HG03469 (cell line): ENCODE data around the gene MAT2A.
"Not testable (repeated sequence)": the region's sequence is repeated elsewhere in the genome, so short reads cannot be mapped to it uniquely, and the experiment has no call there.

Source experiments
- ATAC-seq: cut with Tn5 transposase; IDR thresholded peaks from one replicate; pipeline ENCODE4 v1.9.1; 2021; ENCODE audit warnings: mild to moderate bottlenecking, moderate library complexity, moderate number of reproducible peaks; ENCODE audit not compliant: unreplicated experiment

The MAT2A gene

GRCh38 chr2:85578243-85579180 is 39.5 kb downstream of the MAT2A start:
- no peak for ATAC-seq

- ATAC-seq = no peak
Observed at GRCh38 chr2:85579266-85579935, 40.4 kb downstream of the MAT2A start.

- no peak for ATAC-seq
Observed at GRCh38 chr2:85580206-85580605, 41.2 kb downstream of the MAT2A start.

- ATAC-seq = no peak
Observed at GRCh38 chr2:85582492-85582891, 43.5 kb downstream of the MAT2A start.

- no peak for ATAC-seq
Observed at GRCh38 chr2:85583667-85584353, 44.8 kb downstream of the MAT2A start.

- ATAC-seq = no peak
Observed at GRCh38 chr2:85584354-85584856, 45.4 kb downstream of the MAT2A start, which contains the start of gene VAMP5. VAMP5 (plus strand) TSS chr2:85584431; CDS start chr2:85584491, 60 bp downstream.

GRCh38 chr2:85584857-85585780 is 46.2 kb downstream of the MAT2A start:
- ATAC-seq = no peak

GRCh38 chr2:85585781-85586105 is 46.8 kb downstream of the MAT2A start:
- no peak for ATAC-seq

GRCh38 chr2:85588236-85588635 is 49.3 kb downstream of the MAT2A start:
- ATAC-seq = no peak

- no peak for ATAC-seq
Observed at GRCh38 chr2:85588645-85589044, 49.7 kb downstream of the MAT2A start.

- no peak for ATAC-seq
Observed at GRCh38 chr2:85589181-85589580, 50.2 kb downstream of the MAT2A start.

GRCh38 chr2:85589982-85590791 is 51.2 kb downstream of the MAT2A start:
- no peak for ATAC-seq

GRCh38 chr2:85590950-85591349 is 52.0 kb downstream of the MAT2A start:
- no peak for ATAC-seq

- no peak for ATAC-seq
Observed at GRCh38 chr2:85591563-85591962, 52.6 kb downstream of the MAT2A start.

- ATAC-seq = not testable (repeated sequence)
Observed at GRCh38 chr2:85592299-85592698, 53.3 kb downstream of the MAT2A start.

- ATAC-seq = no peak
Observed at GRCh38 chr2:85593023-85593422, 54.1 kb downstream of the MAT2A start.
